ENCODE data around the gene PLPPR3.
A peak's percentile ranks its signal among the peaks of the same experiment; 100 is the strongest.
"Not testable (repeated sequence)": the region's sequence is repeated elsewhere in the genome, so short reads cannot be mapped to it uniquely, and the experiment has no call there.

Gene PLPPR3

GRCh38 chr19:853014-853585 is 31.3 kb upstream of the PLPPR3 start:
- DNase-seq: no peak

- no peak for DNase-seq
Measured at GRCh38 chr19:852136-853013, 30.6 kb upstream of the PLPPR3 start, which contains the start of gene ELANE. Gene ELANE (plus strand): TSS chr19:852303. CDS start chr19:852329, 26 bp downstream.

- DNase-seq: no peak
Measured at GRCh38 chr19:850979-851335, 29.2 kb upstream of the PLPPR3 start.

GRCh38 chr19:850221-850978 is 28.6 kb upstream of the PLPPR3 start:
- DNase-seq: peak; percentile 73

- not testable (repeated sequence) for DNase-seq
Measured at GRCh38 chr19:849195-849594, 27.4 kb upstream of the PLPPR3 start.

GRCh38 chr19:848386-848921 is 26.7 kb upstream of the PLPPR3 start:
- DNase-seq: no peak

- no peak for DNase-seq
Measured at GRCh38 chr19:845707-846521, 24.2 kb upstream of the PLPPR3 start.

GRCh38 chr19:844546-844971 is 22.8 kb upstream of the PLPPR3 start:
- no peak for DNase-seq

- no peak for DNase-seq
Measured at GRCh38 chr19:843836-844545, 22.2 kb upstream of the PLPPR3 start.

GRCh38 chr19:843180-843835 is 21.6 kb upstream of the PLPPR3 start:
- no peak for DNase-seq

GRCh38 chr19:842802-843179 is 21.0 kb upstream of the PLPPR3 start:
- DNase-seq: not testable (repeated sequence)

- DNase-seq: no peak
Measured at GRCh38 chr19:840519-841206, 18.9 kb upstream of the PLPPR3 start, which contains the start of gene PRTN3. Gene PRTN3 (plus strand): TSS chr19:840999. CDS start chr19:841009, 10 bp downstream.

- DNase-seq: no peak
Measured at GRCh38 chr19:835210-835810, 13.6 kb upstream of the PLPPR3 start.

GRCh38 chr19:834216-834615 is 12.5 kb upstream of the PLPPR3 start:
- no peak for DNase-seq

GRCh38 chr19:831407-832369 is 9.9 kb upstream of the PLPPR3 start:
- DNase-seq: no peak

GRCh38 chr19:829129-829758 is 7.5 kb upstream of the PLPPR3 start:
- DNase-seq: no peak

GRCh38 chr19:827710-828321 is 6.1 kb upstream of the PLPPR3 start, which contains the start of gene AZU1:
Gene AZU1 (plus strand): TSS chr19:827837. CDS start chr19:827847, 10 bp downstream.
- no peak for DNase-seq

- DNase-seq: no peak
Measured at GRCh38 chr19:827314-827709, 5.6 kb upstream of the PLPPR3 start.
